H1 (cell line): ENCODE data around the gene NPY4R. TPM values are rescaled to one million over a fixed set of nuclear protein-coding genes. Genes with fewer than 3 reads are reported as not detected.
"Not testable (repeated sequence)": the region's sequence is repeated elsewhere in the genome, so short reads cannot be mapped to it uniquely, and the experiment has no call there.

ENCODE experiments used
- CTCF ChIA-PET: fragments of 300-600 bp; sonication (Branson Sonifier 250); formaldehyde crosslinking; loops from one replicate; lab custom pipeline; 2021; ENCODE audit not compliant: partially characterized antibody; lab: Charles Lee
- POLR2A ChIA-PET: fragments of 300-600 bp; sonication (Branson Sonifier 250); formaldehyde crosslinking; loops from one replicate; lab custom pipeline; 2021; ENCODE audit warnings: inconsistent platforms; ENCODE audit not compliant: partially characterized antibody; lab: Charles Lee
- DNase-seq, 2 experiments: peaks; one replicate each; pipeline versions ENCODE4 v3.0.0 to v3.0.0-alpha.2; 2010 to 2022; ENCODE audit warnings: low spot score in 2 of 2, low read depth in 1 of 2, mixed read lengths in 1 of 2
- FAIRE-seq: peaks from 2 replicates; lab custom pipeline; 2011; peaks lifted over from hg19 to GRCh38; lab: Jason Lieb, UNC
- H2AFZ ChIP-seq: 2 replicates; pipeline ENCODE4 v1.8.1; 2012; ENCODE audit warnings: low read length, inconsistent platforms
- H2AK5ac ChIP-seq: 2 replicates; pipeline ENCODE4 v1.6.1; 2013; ENCODE audit warnings: low read depth, low read length
- H2BK120ac ChIP-seq: replicated peaks from 2 replicates; pipeline ENCODE3; 2013; ENCODE audit warnings: low read depth, low read length, inconsistent platforms
- H2BK12ac ChIP-seq: 2 replicates; pipeline ENCODE4 v1.6.1; 2013; ENCODE audit warnings: low read depth, low read length
- H2BK15ac ChIP-seq: 2 replicates; pipeline ENCODE4 v1.6.1; 2013; ENCODE audit warnings: low read length
- H2BK20ac ChIP-seq: 2 replicates; pipeline ENCODE4 v1.6.1; 2013; ENCODE audit warnings: low read length
- H2BK5ac ChIP-seq: 2 replicates; pipeline ENCODE4 v1.6.1; 2013; ENCODE audit warnings: low read depth, low read length
- H3K14ac ChIP-seq: 2 replicates; pipeline ENCODE4 v1.6.1; 2013; ENCODE audit warnings: inconsistent platforms; ENCODE audit not compliant: insufficient read length
- H3K18ac ChIP-seq: 2 replicates; pipeline ENCODE4 v1.6.1; 2013; ENCODE audit warnings: low read length; ENCODE audit errors: extremely low read depth
- H3K23ac ChIP-seq: 2 replicates; pipeline ENCODE4 v1.6.1; 2013; ENCODE audit warnings: inconsistent platforms; ENCODE audit not compliant: insufficient read length
- H3K23me2 ChIP-seq: 2 replicates; pipeline ENCODE4 v1.6.1; 2013; ENCODE audit warnings: low read depth, low read length
- H3K27ac ChIP-seq: 2 replicates; pipeline ENCODE4 v1.6.1; 2011; ENCODE audit warnings: low read depth, low read length, inconsistent platforms
- H3K27me3 ChIP-seq, 4 experiments: replicated peaks in 1 of 4; 1 replicate in 1 of 4; 2 replicates in 3 of 4; pipeline versions ENCODE4 v1.6.1 to v1.8.1; 2011 to 2013; ENCODE audit warnings: low read length in 3 of 4, mild to moderate bottlenecking in 3 of 4, inconsistent platforms in 2 of 4, mixed read lengths in 2 of 4, moderate library complexity in 1 of 4; ENCODE audit not compliant: control insufficient read depth in 3 of 4, insufficient read depth in 3 of 4; ENCODE audit errors: extremely low read depth in 1 of 4
- H3K36me3 ChIP-seq, 4 experiments: 2 replicates each; pipeline versions ENCODE4 v1.6.1 to v1.8.1; 2011 to 2013; ENCODE audit warnings: mild to moderate bottlenecking in 4 of 4, low read length in 3 of 4, moderate library complexity in 2 of 4, control low read depth in 1 of 4, inconsistent platforms in 1 of 4; ENCODE audit not compliant: insufficient read depth in 4 of 4, control insufficient read depth in 2 of 4
- H3K4ac ChIP-seq: replicated peaks from 2 replicates; pipeline ENCODE3; 2013; ENCODE audit warnings: low read length, low read depth, mixed read lengths, inconsistent platforms; ENCODE audit not compliant: insufficient read length
- H3K4me1 ChIP-seq, 4 experiments: replicated peaks in 1 of 4; 1 replicate in 1 of 4; 2 replicates in 3 of 4; pipeline versions ENCODE4 v1.6.1 to v1.8.1; 2011 to 2013; ENCODE audit warnings: low read length in 3 of 4, inconsistent platforms in 2 of 4, mixed read lengths in 1 of 4; ENCODE audit not compliant: insufficient read depth in 4 of 4, control insufficient read depth in 3 of 4
- H3K4me2 ChIP-seq, 2 experiments: 2 replicates each; pipeline versions ENCODE4 v1.6.1 to v1.8.1; 2011 to 2013; ENCODE audit warnings: low read depth in 2 of 2, low read length in 2 of 2, control low read depth in 1 of 2, inconsistent platforms in 1 of 2, mild to moderate bottlenecking in 1 of 2; ENCODE audit not compliant: insufficient read depth in 1 of 2
- H3K4me3 ChIP-seq, 4 experiments: fragments of 200-600, 300-600 bp in 1 of 4; sonication (generic), shearing (Covaris generic), sonication (Bioruptor Twin) in 1 of 4; 2 replicates each; pipeline versions ENCODE4 v1.5.1 to v1.8.1; 2011 to 2016; ENCODE audit warnings: low read length in 4 of 4, low read depth in 3 of 4, control low read depth in 2 of 4, inconsistent platforms in 2 of 4, mild to moderate bottlenecking in 2 of 4, mixed read lengths in 1 of 4, moderate library complexity in 1 of 4; ENCODE audit not compliant: insufficient read depth in 2 of 4; ENCODE audit errors: extremely low read depth in 1 of 4
- H3K56ac ChIP-seq: replicated peaks from 2 replicates; pipeline ENCODE3; 2013; ENCODE audit warnings: low read depth, mild to moderate bottlenecking, mixed read lengths, low read length, inconsistent platforms; ENCODE audit not compliant: insufficient read length
- H3K79me1 ChIP-seq: 2 replicates; pipeline ENCODE4 v1.6.1; 2013; ENCODE audit warnings: low read depth, low read length, control low read depth
- H3K79me2 ChIP-seq, 2 experiments: 2 replicates each; pipeline versions ENCODE4 v1.6.1 to v1.8.1; 2012 to 2013; ENCODE audit warnings: low read length in 2 of 2, mild to moderate bottlenecking in 2 of 2, inconsistent platforms in 1 of 2; ENCODE audit not compliant: insufficient read depth in 2 of 2, control insufficient read depth in 1 of 2
- H3K9ac ChIP-seq, 4 experiments: replicated peaks in 1 of 4; 1 replicate in 1 of 4; 2 replicates in 3 of 4; pipeline versions ENCODE4 v1.6.1 to v1.8.1; 2011 to 2013; ENCODE audit warnings: low read depth in 3 of 4, low read length in 3 of 4, control low read depth in 2 of 4, mild to moderate bottlenecking in 2 of 4, moderate library complexity in 2 of 4, inconsistent platforms in 1 of 4; ENCODE audit errors: extremely low read depth in 1 of 4
- H3K9me3 ChIP-seq, 2 experiments: 2 replicates each; pipeline versions ENCODE4 v1.6.1 to v1.8.1; 2012 to 2013; ENCODE audit warnings: mild to moderate bottlenecking in 2 of 2, moderate library complexity in 2 of 2, control low read depth in 1 of 2, inconsistent platforms in 1 of 2, low read depth in 1 of 2, low read length in 1 of 2, mixed read lengths in 1 of 2; ENCODE audit not compliant: insufficient read depth in 2 of 2
- H4K20me1 ChIP-seq, 2 experiments: replicated peaks in 1 of 2; 2 replicates each; pipeline versions ENCODE3 to v1.8.1; 2011 to 2013; ENCODE audit warnings: inconsistent platforms in 2 of 2, low read length in 2 of 2, mild to moderate bottlenecking in 1 of 2; ENCODE audit not compliant: insufficient read depth in 2 of 2, control insufficient read depth in 1 of 2
- H4K5ac ChIP-seq: 2 replicates; pipeline ENCODE4 v1.6.1; 2013; ENCODE audit warnings: low read length, low read depth, mixed read lengths, inconsistent platforms; ENCODE audit not compliant: insufficient read length
- H4K8ac ChIP-seq: 2 replicates; pipeline ENCODE4 v1.8.0; 2013; ENCODE audit warnings: mild to moderate bottlenecking, moderate library complexity, low read length, inconsistent platforms; ENCODE audit not compliant: insufficient read depth; ENCODE audit errors: extremely low read depth
- H4K91ac ChIP-seq: replicated peaks from 2 replicates; pipeline ENCODE3; 2013; ENCODE audit warnings: low read length, mixed read lengths, inconsistent platforms; ENCODE audit not compliant: insufficient read length
- WGBS, 2 experiments: shearing (Covaris generic) in 1 of 2; methylation state at CpG; one replicate each; pipeline versions ENCODE4 v1.1.6 to v1.1.7; 2013 to 2015; ENCODE audit warnings: low lambda C conversion rate in 2 of 2, mixed read lengths in 2 of 2, inconsistent platforms in 1 of 2, low coverage in 1 of 2, missing lambda C conversion rate in 1 of 2; ENCODE audit not compliant: insufficient replicate concordance in 2 of 2, insufficient coverage in 1 of 2, insufficient read length in 1 of 2; ENCODE audit errors: extremely low coverage in 1 of 2, missing lambda C conversion rate in 1 of 2; 5-methylcytosine and 5-hydroxymethylcytosine counted together
- polyA plus RNA-seq, 7 experiments: library from polyadenylated mRNA; depleted of rRNA in 3 of 7; stranded (reverse) in 5 of 7; unstranded in 2 of 7; fragments of >200 nt in 5 of 7; fragments of 200-250 nt in 2 of 7; gene quantifications; 1 replicate in 5 of 7; 2 replicates in 1 of 7; 4 replicates in 1 of 7; pipeline versions ENCODE4 v1.2.1 to v1.2.3, GENCODE V29; 2011 to 2013; ENCODE audit warnings: missing spikeins in 2 of 7, mixed read lengths in 2 of 7
- total RNA-seq: library from RNA; stranded (reverse); fragmentation: NEBNext Ultra II Directional; extraction: Animal tissue kit (Norgen Biotek cat#: 25700); gene quantifications from 2 replicates; pipeline ENCODE4 v1.2.1, GENCODE V29; 2021

The NPY4R gene
- total and polyA plus RNA-seq, 2 of the 8 experiments (the other 6 are each of a cell fraction or from before 2014, with no cell fraction given) = 0.15 TPM; not detected in 1

- POLR2A ChIA-PET, H3K79me2 ChIP-seq, H3K4me1 ChIP-seq, H3K9me3 ChIP-seq, H3K4me2 ChIP-seq, H3K9ac ChIP-seq, H3K27me3 ChIP-seq, H3K4me3 ChIP-seq, H2BK12ac ChIP-seq, H4K5ac ChIP-seq, H3K14ac ChIP-seq, H2BK120ac ChIP-seq, DNase-seq, H2BK15ac ChIP-seq, H3K79me1 ChIP-seq, H2AK5ac ChIP-seq, H3K4ac ChIP-seq, H4K91ac ChIP-seq, H2BK5ac ChIP-seq, H3K56ac ChIP-seq, H4K20me1 ChIP-seq, H2AFZ ChIP-seq, H3K18ac ChIP-seq, FAIRE-seq, H4K8ac ChIP-seq, H3K23ac ChIP-seq, H2BK20ac ChIP-seq, CTCF ChIA-PET, H3K27ac ChIP-seq, H3K36me3 ChIP-seq, H3K23me2 ChIP-seq: not testable (repeated sequence)
- WGBS, 2 experiments = 90% methylated on average over 4 of the region's 6 CpGs; no CpG with 5 or more reads in 1 of the 2 experiments
Measured at GRCh38 chr10:46415291-46415690, 50.5 kb downstream of the NPY4R start.

- H2AFZ ChIP-seq, POLR2A ChIA-PET, FAIRE-seq, H3K4me2 ChIP-seq, H4K5ac ChIP-seq, H3K14ac ChIP-seq, H3K23me2 ChIP-seq, H2BK120ac ChIP-seq, H4K8ac ChIP-seq, H3K79me1 ChIP-seq, H3K9me3 ChIP-seq, H3K18ac ChIP-seq, H3K56ac ChIP-seq, H2BK12ac ChIP-seq, CTCF ChIA-PET, H3K79me2 ChIP-seq, H3K27me3 ChIP-seq, H3K4me3 ChIP-seq, H4K91ac ChIP-seq, H2BK20ac ChIP-seq, H3K23ac ChIP-seq, H3K36me3 ChIP-seq, DNase-seq, H4K20me1 ChIP-seq, H2BK15ac ChIP-seq, H2BK5ac ChIP-seq, H3K4me1 ChIP-seq, H3K27ac ChIP-seq, H3K4ac ChIP-seq, H2AK5ac ChIP-seq, H3K9ac ChIP-seq: not testable (repeated sequence)
- no CpG with 5 or more reads among the region's 5 CpGs for WGBS, 2 experiments
Measured at GRCh38 chr10:46412665-46413064, 53.1 kb downstream of the NPY4R start.
